Panc1 (cell line): ENCODE data around the gene PTBP3.

ENCODE experiments used
- POLR2AphosphoS5 ChIP-seq: IDR thresholded peaks from 2 replicates; pipeline ENCODE4 v1.6.1; 2012; ENCODE audit warnings: mild to moderate bottlenecking, low read depth, low read length, moderate library complexity
- SIN3A ChIP-seq: IDR thresholded peaks from 2 replicates; pipeline ENCODE4 v1.6.1; 2012; ENCODE audit warnings: low read depth, mild to moderate bottlenecking, low read length, moderate library complexity, borderline replicate concordance; ENCODE audit not compliant: insufficient read depth
- TF ChIP-seq, protein P1 (sequence below): fragments of 450-650 bp; IDR thresholded peaks from 2 replicates; pipeline ENCODE4 v1.5.1; 2017; ENCODE audit warnings: mild to moderate bottlenecking
- TF ChIP-seq, protein P2 (sequence below), 2 experiments: IDR thresholded peaks; 2 replicates each; pipeline ENCODE4 v1.6.1; 2011 to 2012; ENCODE audit warnings: low read depth in 2 of 2, control low read depth in 1 of 2, low read length in 1 of 2, mild to moderate bottlenecking in 1 of 2, moderate library complexity in 1 of 2; ENCODE audit not compliant: insufficient read depth in 1 of 2

DNA sequence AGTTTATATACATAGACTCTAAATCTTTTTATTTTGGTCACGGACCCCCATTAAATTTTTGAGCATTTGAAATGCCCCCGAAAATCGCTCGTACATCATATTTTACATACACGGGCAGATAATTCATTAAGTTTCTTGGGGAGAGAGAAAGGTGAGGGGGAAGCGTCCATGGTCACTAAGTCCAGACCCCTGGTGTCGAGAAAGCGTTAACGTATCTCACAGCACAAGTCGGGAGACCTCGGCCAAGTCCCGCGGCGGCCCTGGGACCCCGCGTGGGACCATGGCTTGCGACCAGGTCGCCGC is 794 bp downstream of the PTBP3 start:
- TF ChIP-seq, protein P1, sequence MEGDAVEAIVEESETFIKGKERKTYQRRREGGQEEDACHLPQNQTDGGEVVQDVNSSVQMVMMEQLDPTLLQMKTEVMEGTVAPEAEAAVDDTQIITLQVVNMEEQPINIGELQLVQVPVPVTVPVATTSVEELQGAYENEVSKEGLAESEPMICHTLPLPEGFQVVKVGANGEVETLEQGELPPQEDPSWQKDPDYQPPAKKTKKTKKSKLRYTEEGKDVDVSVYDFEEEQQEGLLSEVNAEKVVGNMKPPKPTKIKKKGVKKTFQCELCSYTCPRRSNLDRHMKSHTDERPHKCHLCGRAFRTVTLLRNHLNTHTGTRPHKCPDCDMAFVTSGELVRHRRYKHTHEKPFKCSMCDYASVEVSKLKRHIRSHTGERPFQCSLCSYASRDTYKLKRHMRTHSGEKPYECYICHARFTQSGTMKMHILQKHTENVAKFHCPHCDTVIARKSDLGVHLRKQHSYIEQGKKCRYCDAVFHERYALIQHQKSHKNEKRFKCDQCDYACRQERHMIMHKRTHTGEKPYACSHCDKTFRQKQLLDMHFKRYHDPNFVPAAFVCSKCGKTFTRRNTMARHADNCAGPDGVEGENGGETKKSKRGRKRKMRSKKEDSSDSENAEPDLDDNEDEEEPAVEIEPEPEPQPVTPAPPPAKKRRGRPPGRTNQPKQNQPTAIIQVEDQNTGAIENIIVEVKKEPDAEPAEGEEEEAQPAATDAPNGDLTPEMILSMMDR, result no peak
- TF ChIP-seq, protein P2, sequence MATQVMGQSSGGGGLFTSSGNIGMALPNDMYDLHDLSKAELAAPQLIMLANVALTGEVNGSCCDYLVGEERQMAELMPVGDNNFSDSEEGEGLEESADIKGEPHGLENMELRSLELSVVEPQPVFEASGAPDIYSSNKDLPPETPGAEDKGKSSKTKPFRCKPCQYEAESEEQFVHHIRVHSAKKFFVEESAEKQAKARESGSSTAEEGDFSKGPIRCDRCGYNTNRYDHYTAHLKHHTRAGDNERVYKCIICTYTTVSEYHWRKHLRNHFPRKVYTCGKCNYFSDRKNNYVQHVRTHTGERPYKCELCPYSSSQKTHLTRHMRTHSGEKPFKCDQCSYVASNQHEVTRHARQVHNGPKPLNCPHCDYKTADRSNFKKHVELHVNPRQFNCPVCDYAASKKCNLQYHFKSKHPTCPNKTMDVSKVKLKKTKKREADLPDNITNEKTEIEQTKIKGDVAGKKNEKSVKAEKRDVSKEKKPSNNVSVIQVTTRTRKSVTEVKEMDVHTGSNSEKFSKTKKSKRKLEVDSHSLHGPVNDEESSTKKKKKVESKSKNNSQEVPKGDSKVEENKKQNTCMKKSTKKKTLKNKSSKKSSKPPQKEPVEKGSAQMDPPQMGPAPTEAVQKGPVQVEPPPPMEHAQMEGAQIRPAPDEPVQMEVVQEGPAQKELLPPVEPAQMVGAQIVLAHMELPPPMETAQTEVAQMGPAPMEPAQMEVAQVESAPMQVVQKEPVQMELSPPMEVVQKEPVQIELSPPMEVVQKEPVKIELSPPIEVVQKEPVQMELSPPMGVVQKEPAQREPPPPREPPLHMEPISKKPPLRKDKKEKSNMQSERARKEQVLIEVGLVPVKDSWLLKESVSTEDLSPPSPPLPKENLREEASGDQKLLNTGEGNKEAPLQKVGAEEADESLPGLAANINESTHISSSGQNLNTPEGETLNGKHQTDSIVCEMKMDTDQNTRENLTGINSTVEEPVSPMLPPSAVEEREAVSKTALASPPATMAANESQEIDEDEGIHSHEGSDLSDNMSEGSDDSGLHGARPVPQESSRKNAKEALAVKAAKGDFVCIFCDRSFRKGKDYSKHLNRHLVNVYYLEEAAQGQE (IDR thresholded peaks at IDR 0.05; ENCODE audit: insufficient read depth in 1 of 2, low read depth in 2 of 2, low read length in 1 of 2), result no peak
- TF ChIP-seq POLR2AphosphoS5 (no peak), SIN3A (no peak)
